Measurements from ENCODE around the gene UCP2. TPM values are rescaled to one million over a fixed set of nuclear protein-coding genes. Genes with fewer than 3 reads are reported as not detected.

The UCP2 gene
- total RNA-seq, 1 donor from 2014 or later: 70.4 TPM

DNA sequence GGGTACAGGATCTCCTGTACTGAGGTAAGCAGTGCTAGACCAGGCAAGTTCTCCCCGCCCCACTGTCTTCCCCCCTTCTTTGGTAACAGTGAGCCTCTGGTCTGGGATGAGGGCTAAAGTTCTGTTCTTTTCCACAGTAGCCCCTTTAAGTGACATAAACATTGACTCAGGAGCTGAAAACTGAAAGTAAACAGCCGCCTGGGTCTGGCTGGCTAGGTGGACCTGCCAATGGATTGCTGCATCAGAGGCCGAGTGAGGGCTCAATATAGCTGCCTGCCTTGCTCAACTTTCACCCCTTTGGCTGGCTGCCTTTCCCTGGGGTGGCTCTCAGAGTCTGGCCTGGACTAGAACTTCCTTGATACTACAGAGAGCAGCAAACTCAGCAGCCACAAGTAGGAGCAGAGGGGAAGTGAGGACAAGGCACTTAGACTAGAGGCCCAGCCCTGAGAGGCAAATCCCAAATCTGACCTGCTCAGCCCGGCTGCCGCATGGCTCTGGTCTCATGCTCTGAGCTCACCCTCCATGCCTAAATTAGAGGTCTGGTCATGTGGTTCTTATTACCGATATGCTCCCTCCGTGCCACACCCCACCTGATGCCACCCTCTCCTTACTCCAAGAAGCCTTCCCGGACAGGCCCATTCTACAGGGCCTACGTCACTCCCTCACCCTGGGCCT lies 35.8 kb upstream of the UCP2 start:
- TF ChIP-seq, protein P1, sequence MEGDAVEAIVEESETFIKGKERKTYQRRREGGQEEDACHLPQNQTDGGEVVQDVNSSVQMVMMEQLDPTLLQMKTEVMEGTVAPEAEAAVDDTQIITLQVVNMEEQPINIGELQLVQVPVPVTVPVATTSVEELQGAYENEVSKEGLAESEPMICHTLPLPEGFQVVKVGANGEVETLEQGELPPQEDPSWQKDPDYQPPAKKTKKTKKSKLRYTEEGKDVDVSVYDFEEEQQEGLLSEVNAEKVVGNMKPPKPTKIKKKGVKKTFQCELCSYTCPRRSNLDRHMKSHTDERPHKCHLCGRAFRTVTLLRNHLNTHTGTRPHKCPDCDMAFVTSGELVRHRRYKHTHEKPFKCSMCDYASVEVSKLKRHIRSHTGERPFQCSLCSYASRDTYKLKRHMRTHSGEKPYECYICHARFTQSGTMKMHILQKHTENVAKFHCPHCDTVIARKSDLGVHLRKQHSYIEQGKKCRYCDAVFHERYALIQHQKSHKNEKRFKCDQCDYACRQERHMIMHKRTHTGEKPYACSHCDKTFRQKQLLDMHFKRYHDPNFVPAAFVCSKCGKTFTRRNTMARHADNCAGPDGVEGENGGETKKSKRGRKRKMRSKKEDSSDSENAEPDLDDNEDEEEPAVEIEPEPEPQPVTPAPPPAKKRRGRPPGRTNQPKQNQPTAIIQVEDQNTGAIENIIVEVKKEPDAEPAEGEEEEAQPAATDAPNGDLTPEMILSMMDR (conservative IDR thresholded peaks at IDR 0.05): no peak
- H3K27me3 Mint-ChIP-seq: no peaks in the 10 kb centered on the region
- DNase-seq (ENCODE audit: extremely low spot score, unreplicated experiment): no peak

DNA sequence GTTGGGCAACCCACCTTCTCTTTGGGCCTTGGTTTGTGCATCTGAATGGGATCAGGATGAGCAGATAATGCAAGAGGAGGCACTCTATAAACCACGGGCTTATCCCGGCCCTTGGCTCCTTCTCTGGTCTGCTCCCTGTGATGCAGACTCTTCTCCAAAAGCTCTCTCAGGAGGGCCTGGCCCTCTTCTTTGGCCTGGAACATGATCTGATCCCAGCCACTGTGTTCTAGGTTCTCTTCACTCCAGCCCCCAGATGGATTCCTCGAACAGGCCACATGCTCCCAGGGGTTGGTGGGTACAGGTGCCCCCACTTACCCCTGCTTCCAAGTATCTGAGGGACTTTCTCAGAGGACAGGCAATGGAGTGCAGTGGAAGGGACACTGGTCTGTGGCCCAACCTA lies 35.0 kb upstream of the UCP2 start:
- Mint-ChIP-seq H3K4me1 (ENCODE audit: unreplicated experiment) (no peaks in the 10 kb centered on the region), H3K36me3 (peaks cover 17% of the 10 kb centered on the region), H3K27me3 (no peaks in the 10 kb centered on the region), H3K4me3 (no peak overlapping the region), H3K9me3 (no peaks in the 10 kb centered on the region), H3K27ac (no peak overlapping the region)
- no peak for DNase-seq (ENCODE audit: extremely low spot score, unreplicated experiment)
- TF ChIP-seq, protein P1 (conservative IDR thresholded peaks at IDR 0.05): no peak

More for the DNA sequence above, 35.8 kb upstream of the UCP2 start:
- Mint-ChIP-seq H3K9me3 (no peaks in the 10 kb centered on the region), H3K36me3 (peaks cover 17% of the 10 kb centered on the region), H3K27ac (peak overlapping the region; percentile 74), H3K4me1 (ENCODE audit: unreplicated experiment) (no peaks in the 10 kb centered on the region), H3K4me3 (no peak overlapping the region)

- peaks cover 7% of the 10 kb centered on the region for H3K4me1 Mint-ChIP-seq (ENCODE audit: unreplicated experiment)
- H3K27ac Mint-ChIP-seq: no peak overlapping the region
- H3K27me3 Mint-ChIP-seq: no peaks in the 10 kb centered on the region
- TF ChIP-seq, protein P1 (conservative IDR thresholded peaks at IDR 0.05): no peak
- H3K36me3 Mint-ChIP-seq: peaks cover 17% of the 10 kb centered on the region
- no peak for DNase-seq (ENCODE audit: extremely low spot score, unreplicated experiment)
- H3K4me3 Mint-ChIP-seq: no peak overlapping the region
- no peaks in the 10 kb centered on the region for H3K9me3 Mint-ChIP-seq
Measured at GRCh38 chr11:74015919-74016684, 33.5 kb upstream of the UCP2 start.

DNA sequence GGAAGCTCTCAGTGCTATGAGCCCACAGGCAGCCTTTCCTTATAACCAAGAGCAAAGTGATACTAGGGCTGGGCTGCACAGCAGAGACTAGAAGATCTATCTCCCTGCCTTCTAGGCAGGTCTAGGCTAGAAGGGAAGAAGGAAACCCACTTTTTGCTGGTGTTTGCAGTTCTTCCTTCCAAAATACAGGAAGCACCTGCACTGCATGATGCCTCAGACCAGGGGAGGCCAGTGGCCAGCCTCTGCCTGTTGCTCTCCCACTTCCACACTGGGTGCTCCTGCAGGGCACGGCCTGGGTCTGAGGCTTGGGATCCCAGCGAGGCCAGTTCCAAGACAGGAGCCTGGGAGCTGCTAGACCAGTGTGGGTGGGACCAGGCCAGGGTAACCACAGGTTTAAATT lies 32.2 kb upstream of the UCP2 start:
- peaks cover 16% of the 10 kb centered on the region for H3K4me1 Mint-ChIP-seq (ENCODE audit: unreplicated experiment)
- no peak for DNase-seq (ENCODE audit: extremely low spot score, unreplicated experiment)
- no peak overlapping the region for H3K27ac Mint-ChIP-seq
- peaks cover 21% of the 10 kb centered on the region for H3K36me3 Mint-ChIP-seq
- no peaks in the 10 kb centered on the region for H3K27me3 Mint-ChIP-seq
- H3K4me3 Mint-ChIP-seq: no peak overlapping the region
- H3K9me3 Mint-ChIP-seq: no peaks in the 10 kb centered on the region
- TF ChIP-seq, protein P1 (conservative IDR thresholded peaks at IDR 0.05): no peak

DNA sequence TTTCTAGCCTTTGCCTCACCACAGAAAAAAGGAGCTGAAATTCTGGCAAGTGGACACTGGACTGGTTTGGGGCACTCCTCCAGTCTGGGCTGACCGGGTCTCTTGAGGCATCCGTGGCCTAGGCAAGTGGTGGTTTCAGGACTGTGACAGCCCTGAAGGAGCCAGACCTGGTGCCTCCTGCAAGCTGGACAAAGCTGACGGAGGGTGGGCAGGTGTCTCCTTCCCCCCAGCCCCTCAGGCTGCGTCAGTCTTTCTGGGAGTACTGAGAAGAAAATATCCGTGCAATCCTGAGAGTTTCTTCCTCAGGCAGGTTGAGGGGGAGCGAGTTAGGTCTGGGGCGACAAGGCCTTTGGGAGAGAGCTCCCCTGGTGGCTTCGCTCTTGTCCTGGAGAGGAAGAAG lies 30.5 kb upstream of the UCP2 start:
- Mint-ChIP-seq H3K4me3 (no peak overlapping the region), H3K9me3 (no peaks in the 10 kb centered on the region), H3K36me3 (peaks cover 21% of the 10 kb centered on the region), H3K4me1 (ENCODE audit: unreplicated experiment) (peaks cover 25% of the 10 kb centered on the region), H3K27me3 (no peaks in the 10 kb centered on the region), H3K27ac (no peak overlapping the region)
- TF ChIP-seq, protein P1 (conservative IDR thresholded peaks at IDR 0.05): no peak
- no peak for DNase-seq (ENCODE audit: extremely low spot score, unreplicated experiment)
